Forelimb muscle (tissue), 1 donor: ENCODE results near the gene SMARCC2. TPM values are rescaled to one million over a fixed set of nuclear protein-coding genes. Genes with fewer than 3 reads are reported as not detected.
A peak's percentile ranks its signal among the peaks of the same experiment; 100 is the strongest.
"Not testable (repeated sequence)": the region's sequence is repeated elsewhere in the genome, so short reads cannot be mapped to it uniquely, and the experiment has no call there.

Source experiments
- DNase-seq: peaks from one replicate; pipeline ENCODE4 v3.0.0-alpha.2; 2013; ENCODE audit warnings: low read depth
- polyA plus RNA-seq: library from polyadenylated mRNA; unstranded; fragments of 120-200 nt; gene quantifications from one replicate; pipeline ENCODE4 v1.2.1, GENCODE V29; 2013; ENCODE audit not compliant: insufficient read length

Gene SMARCC2
- polyA plus RNA-seq, 1 donor: 53.8 TPM

- no peak for DNase-seq
Observed at GRCh38 chr12:56163533-56164344, 25.5 kb downstream of the SMARCC2 start.

DNA sequence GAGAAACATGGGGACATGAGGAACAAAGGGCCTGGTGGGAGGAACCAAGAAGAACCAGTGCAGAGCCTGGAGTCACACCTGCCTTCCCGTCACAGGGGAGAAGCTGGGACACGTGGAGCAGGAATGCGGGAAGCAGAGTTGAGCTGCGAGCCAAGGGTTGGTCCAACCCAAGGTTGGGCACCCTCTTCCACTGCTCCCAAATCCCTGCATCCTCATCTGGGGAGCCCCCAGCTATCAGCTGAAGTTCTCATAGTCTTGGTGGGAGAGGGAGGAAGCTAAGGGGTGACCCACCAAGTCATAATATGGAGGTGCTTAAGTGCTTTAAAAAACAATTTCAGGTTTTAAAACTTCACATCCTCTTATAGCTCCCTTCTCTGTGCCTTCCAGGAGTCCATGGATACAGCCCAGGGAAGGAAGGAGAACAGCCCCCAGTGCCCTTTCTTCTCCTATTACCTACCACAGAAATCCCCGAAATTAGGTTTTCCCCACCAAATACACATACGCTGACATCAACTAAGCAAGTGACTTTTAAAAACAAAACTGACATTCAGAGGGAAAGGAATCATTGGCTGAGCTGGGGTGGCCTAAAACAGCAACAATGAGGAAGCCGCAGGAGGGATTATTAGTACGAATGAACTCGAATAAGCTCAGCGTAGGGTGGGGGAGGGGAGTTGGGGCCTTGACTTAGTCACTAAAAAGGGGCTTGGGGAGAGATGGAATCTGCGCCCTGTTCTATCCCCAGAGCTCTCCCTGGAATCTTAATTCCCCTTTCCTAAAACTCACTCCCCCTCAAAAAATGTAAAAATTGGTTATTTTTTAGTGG lies 26.6 kb downstream of the SMARCC2 start:
- no peak for DNase-seq

DNA sequence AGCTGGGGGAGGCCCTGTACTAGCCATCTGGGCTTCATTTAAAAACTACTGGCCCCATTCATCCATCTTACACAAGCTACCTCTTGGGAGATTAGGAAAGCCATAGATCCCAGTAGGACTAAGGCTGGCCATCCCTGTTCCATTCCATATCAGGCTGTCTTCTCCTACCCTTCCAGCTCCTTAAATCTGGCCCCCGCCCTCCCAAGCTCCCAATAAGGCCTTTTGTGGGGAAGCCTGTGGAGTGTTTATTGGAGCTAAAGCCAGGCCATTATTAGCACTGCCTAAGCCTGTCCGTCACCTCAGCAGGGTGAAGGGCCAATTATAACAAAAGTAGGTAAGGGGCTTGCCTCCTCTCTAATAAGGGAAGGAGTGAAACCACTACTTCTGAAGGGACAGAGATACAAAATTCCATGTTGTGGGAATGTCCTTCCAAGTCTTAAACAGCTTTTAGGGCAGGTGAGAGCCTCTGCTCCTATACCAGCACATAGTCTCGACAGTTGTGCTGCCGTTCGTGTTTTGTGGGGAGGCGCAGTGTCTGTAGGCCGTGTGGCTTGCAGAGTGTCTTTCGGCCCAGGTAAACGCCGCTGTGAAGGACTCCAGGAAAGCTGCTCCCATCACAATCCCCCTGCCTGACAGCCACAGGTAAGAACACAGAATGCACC lies 27.5 kb downstream of the SMARCC2 start:
- no peak for DNase-seq

- DNase-seq: no peak
Observed at GRCh38 chr12:56160894-56161689, 28.2 kb downstream of the SMARCC2 start.

- no peak for DNase-seq
Observed at GRCh38 chr12:56160193-56160763, 29.0 kb downstream of the SMARCC2 start.

GRCh38 chr12:56159482-56160192 lies 29.6 kb downstream of the SMARCC2 start:
- DNase-seq: no peak

DNA sequence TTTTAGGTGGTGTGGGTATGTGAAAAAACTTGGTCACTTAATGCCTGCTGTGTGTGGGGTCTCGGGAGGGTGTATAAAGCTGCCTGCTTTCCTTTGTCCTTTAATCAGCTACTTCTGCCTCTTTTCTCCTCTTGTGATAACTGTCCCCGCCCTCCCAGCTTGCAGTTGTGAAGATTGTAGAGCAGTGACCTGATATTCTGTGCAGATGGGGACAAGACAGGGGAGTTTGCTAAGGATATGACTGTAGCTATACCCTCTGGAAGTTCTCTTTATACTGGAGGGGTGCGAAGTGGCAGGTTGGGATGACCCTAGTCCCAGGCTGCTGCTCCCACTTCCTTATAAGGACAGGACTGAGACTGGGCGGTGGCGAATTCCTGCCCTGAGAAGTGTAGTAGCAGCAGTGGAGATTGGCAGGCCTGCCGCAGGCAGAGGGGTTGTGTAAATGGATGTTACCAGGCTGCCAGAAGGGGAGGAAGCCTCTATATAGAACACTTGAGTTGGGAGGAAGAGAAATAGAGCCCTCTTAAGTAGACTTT lies 30.3 kb downstream of the SMARCC2 start:
- no peak for DNase-seq

GRCh38 chr12:56158029-56158925 lies 31.0 kb downstream of the SMARCC2 start, which contains the start of gene MYL6:
Gene MYL6 (plus strand): TSS chr12:56158359. CDS start chr12:56158402, 43 bp downstream.
- DNase-seq: peak; percentile 98

GRCh38 chr12:56157201-56158028 lies 31.9 kb downstream of the SMARCC2 start:
- DNase-seq: peak; percentile 78

DNA sequence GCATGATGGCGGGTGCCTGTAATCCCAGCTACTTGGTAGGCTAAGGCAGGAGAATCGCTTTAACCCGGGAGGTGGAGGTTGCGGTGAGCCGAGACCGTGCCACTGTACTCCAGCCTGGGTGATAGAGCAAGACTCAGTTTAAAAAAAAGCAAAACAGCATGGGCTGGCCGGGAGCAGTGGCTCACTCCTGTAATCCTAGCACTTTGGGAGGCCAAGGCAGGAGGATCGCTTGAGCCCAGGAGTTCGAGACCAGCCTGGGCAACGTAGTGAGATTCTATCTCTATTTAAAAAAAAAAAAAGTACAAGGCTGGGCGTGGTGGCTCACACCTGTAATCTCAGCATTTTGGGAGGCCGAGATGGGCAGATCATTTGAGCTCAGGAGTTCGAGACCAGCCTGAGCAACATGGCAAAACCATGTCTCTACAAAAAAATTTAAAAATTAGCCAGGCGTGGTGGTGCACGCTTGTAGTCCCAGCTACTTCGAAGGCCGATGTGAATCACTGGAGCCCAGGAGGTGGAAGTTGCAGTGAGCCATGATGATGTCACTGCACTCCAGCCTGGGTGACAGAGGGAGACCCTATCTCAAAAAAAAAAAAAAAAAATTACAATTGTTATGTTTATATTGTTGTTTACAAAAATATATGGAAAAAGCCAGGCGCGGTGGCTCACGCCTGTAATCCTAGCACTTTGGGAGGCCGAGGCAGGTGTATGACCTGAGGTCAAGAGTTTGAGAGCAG lies 32.7 kb downstream of the SMARCC2 start:
- DNase-seq: not testable (repeated sequence)

DNA sequence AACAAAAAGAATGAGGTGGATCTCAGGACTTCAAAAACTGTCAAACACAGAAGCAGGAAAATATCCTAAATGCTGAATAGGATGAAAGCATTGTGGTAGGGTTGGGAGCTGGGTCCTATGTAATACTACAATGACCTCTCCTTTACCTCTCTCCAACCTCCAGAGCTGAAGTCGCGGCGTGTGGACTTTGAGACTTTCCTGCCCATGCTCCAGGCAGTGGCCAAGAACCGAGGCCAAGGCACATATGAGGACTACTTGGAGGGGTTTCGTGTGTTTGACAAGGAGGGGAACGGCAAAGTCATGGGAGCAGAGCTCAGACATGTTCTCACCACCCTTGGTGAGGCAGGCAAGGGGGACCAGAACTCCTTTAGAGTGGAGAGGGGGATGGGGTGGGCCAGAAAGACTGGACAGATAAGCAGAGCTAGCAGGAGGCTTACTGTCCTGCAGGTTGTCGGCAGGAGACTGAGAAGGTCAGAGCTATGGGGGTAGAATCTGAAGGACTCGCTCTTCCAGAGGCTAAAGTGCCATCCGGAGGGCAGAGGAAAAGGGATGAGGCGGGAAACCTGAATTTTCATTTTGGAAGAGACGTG lies 33.9 kb downstream of the SMARCC2 start:
- DNase-seq: no peak

DNA sequence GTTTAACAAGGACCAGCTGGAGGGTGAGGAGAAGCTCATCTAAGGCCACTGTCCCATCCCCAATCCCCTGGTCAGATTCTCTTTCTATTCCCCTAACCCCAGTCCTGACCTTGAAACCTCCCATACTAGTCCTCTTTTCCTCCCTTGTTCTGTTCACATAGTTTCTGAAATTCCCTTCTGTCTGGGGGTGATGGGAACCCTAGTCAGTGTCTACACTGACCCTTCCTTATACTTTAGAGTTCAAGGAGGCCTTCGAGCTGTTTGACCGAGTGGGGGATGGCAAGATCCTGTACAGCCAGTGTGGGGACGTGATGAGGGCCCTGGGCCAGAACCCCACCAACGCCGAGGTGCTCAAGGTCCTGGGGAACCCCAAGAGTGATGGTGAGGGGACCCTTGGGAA lies 34.5 kb downstream of the SMARCC2 start:
- no peak for DNase-seq

DNA sequence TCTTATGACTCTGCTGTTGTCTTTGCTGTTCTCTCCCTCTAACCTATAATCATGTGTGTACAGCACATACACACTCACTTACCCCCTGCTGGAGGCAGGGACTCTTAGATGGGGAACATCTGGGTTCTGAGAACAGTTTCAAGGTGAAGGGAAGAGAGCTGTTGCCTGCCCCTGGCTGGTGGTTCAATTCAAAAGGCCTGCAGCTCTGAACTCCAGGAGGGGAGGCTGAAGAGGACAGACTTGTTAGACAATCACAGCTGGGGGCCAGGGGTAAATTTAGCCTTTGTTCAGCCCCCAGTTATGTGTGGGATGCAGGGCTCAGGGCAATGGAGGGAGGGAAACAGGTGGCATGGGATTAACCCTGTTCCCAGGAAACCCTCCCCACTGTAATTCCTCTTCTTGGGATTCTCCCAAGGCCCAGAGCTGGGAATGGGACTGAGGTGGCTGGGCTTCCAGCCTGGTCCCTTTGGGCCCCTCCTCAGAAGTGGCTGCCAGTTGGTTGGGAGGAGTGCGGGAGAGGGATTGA lies 35.0 kb downstream of the SMARCC2 start:
- no peak for DNase-seq

DNA sequence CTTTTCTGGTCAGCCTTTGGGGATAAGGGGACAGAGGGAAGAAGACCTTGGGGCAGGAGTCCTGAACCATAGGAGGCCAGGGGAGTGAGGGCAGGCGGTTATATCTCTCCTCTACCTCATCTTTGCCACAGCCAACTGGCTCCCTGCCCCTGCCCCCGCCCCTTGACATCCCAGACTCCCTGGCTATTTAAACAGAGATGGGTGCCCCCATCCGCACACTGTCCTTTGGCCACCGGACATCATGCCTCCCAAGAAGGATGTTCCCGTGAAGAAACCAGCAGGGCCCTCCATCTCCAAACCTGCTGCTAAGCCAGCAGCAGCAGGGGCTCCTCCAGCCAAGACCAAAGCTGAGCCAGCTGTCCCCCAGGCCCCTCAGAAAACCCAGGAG lies 35.6 kb downstream of the SMARCC2 start:
- no peak for DNase-seq

- no peak for DNase-seq
Observed at GRCh38 chr12:56152756-56153677, 36.3 kb downstream of the SMARCC2 start.
